NCI-H2171 treated with DMSO at 0.1 percent for 48 hours (cell line): Measurements from ENCODE around the gene CNTNAP5.

ENCODE experiments used
- DNase-seq: peaks from one replicate; lab custom pipeline; 2025; lab: John Stamatoyannopoulos, UW

CNTNAP5 gene

GRCh38 chr2:124063596-124063995 lies 38.5 kb downstream of the CNTNAP5 start:
- no peak for DNase-seq

- no peak for DNase-seq
Measured at GRCh38 chr2:124065636-124066035, 40.5 kb downstream of the CNTNAP5 start.

GRCh38 chr2:124066776-124067175 lies 41.7 kb downstream of the CNTNAP5 start:
- no peak for DNase-seq

- no peak for DNase-seq
Measured at GRCh38 chr2:124079045-124079444, 54.0 kb downstream of the CNTNAP5 start.

- DNase-seq: no peak
Measured at GRCh38 chr2:124080281-124081153, 55.4 kb downstream of the CNTNAP5 start.

GRCh38 chr2:124081154-124081716 lies 56.1 kb downstream of the CNTNAP5 start:
- no peak for DNase-seq

GRCh38 chr2:124088616-124089015 lies 63.5 kb downstream of the CNTNAP5 start:
- DNase-seq: no peak

GRCh38 chr2:124091721-124092120 lies 66.6 kb downstream of the CNTNAP5 start:
- DNase-seq: peak; percentile 78

GRCh38 chr2:124092651-124093050 lies 67.6 kb downstream of the CNTNAP5 start:
- DNase-seq: no peak

- DNase-seq: no peak
Measured at GRCh38 chr2:124104914-124105313, 79.8 kb downstream of the CNTNAP5 start.

GRCh38 chr2:124112206-124112605 lies 87.1 kb downstream of the CNTNAP5 start:
- DNase-seq: no peak

- DNase-seq: no peak
Measured at GRCh38 chr2:124112966-124113365, 87.9 kb downstream of the CNTNAP5 start.

- no peak for DNase-seq
Measured at GRCh38 chr2:124120246-124120645, 95.2 kb downstream of the CNTNAP5 start.

GRCh38 chr2:124121106-124121505 lies 96.0 kb downstream of the CNTNAP5 start:
- no peak for DNase-seq

GRCh38 chr2:124121760-124122275 lies 96.7 kb downstream of the CNTNAP5 start:
- no peak for DNase-seq

GRCh38 chr2:124122340-124122739 lies 97.3 kb downstream of the CNTNAP5 start:
- DNase-seq: no peak

GRCh38 chr2:124131276-124131675 lies 106.2 kb downstream of the CNTNAP5 start:
- no peak for DNase-seq

GRCh38 chr2:124136110-124136509 lies 111.0 kb downstream of the CNTNAP5 start:
- no peak for DNase-seq

- DNase-seq: no peak
Measured at GRCh38 chr2:124138076-124138475, 113.0 kb downstream of the CNTNAP5 start.

GRCh38 chr2:124145982-124146381 lies 120.9 kb downstream of the CNTNAP5 start:
- peak; percentile 30 for DNase-seq

- DNase-seq: no peak
Measured at GRCh38 chr2:124147552-124147951, 122.5 kb downstream of the CNTNAP5 start.

- no peak for DNase-seq
Measured at GRCh38 chr2:124149571-124149970, 124.5 kb downstream of the CNTNAP5 start.

- no peak for DNase-seq
Measured at GRCh38 chr2:124151691-124152090, 126.6 kb downstream of the CNTNAP5 start.
